GM18951 (cell line): ENCODE results near the gene MTG2.

Source experiments
- POLR2A ChIP-seq: IDR thresholded peaks from 4 replicates; pipeline ENCODE4 v1.6.1; 2011; ENCODE audit warnings: mild to moderate bottlenecking; ENCODE audit not compliant: insufficient read length, insufficient read depth; ENCODE audit errors: extremely low read depth
- in situ Hi-C: fragments of 300-500 bp; cut with MboI; formaldehyde crosslinking; loops from one replicate; pipeline ENCODE4 v1.12.0; 2022; ENCODE audit warnings: low sequenced_read_pairs, mixed read lengths, inconsistent platforms; ENCODE audit not compliant: unreplicated experiment

The MTG2 gene

GRCh38 chr20:62201173-62202082 is 18.6 kb downstream of the MTG2 start:
- TF ChIP-seq POLR2A, result no peak
- in situ Hi-C loops, result no loop called here

- TF ChIP-seq POLR2A, result no peak
- in situ Hi-C loops, result no loop called here
Observed at GRCh38 chr20:62202083-62202395, 19.2 kb downstream of the MTG2 start.

GRCh38 chr20:62202676-62203377 is 20.0 kb downstream of the MTG2 start:
- TF ChIP-seq POLR2A, result no peak
- in situ Hi-C loops, result no loop called here

DNA sequence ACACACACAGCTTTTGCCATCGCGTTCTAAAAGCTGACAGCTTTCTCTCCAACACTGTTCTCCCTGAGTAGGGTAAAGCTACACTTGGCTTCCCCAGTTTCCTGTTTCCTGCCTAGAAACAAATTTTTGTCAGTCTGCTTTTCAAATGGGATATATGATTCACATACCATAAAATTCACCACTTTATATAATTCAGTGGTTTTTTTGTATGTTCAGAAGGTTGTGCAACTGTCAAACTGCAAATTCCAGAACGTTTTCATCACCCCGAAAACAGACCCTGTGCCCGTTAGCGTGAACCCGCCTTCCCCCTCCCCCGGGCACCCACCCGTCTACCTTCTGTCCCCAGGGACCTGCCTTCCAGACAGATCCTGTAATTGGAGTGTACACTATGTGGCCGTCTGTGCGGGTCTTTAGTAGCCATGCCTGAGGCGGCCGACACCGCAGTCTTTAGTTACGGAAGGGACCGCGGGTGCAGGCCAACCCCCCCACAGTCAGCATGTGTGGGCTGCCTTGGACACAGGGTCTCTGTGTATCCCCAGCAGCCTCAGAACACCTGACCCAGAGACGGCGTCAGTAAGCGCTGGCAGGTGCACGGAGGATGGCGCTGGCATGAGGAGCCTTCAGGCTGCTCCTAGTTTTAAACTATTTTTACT is 20.7 kb downstream of the MTG2 start:
- in situ Hi-C loops, result no loop called here
- TF ChIP-seq POLR2A, result no peak

DNA sequence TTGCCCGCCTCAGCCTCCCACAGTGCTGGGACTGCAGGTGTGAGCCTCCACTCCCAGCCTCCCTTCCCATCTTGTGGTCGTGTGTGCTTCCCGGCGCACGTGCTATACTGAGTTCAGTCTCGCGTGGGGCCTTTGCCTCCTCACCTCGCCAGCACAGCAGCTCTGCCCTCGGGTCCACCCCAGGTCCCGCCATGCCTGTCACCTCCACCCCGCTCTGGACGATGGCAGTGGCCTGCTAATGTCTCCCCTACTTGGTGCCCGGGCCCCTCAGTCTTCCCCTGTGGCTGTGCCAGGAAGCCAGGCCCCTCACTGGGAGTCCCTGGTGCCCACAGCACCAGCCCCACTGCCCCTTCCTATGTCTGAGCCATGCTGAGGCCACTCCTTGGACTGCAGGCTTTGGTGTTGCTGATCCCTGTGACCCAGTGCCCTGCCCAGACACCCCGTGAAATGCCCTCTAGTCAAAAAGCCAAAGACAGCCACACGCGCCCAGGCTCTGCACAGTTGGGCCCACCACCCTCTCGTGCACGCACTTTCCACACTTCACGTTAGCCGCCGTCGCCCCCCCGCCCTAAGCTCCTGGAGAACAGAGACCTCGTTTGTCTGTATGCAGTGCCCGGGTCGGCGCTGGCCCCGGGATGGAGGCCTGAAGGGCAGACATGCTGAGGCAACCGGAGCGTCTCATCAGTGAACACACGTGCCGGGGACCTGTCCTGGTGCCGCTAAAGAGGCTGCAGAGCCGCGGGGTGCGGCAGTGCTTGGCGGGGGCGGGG is 23.0 kb downstream of the MTG2 start:
- in situ Hi-C loops, result no loop called here
- no peak for TF ChIP-seq POLR2A

DNA sequence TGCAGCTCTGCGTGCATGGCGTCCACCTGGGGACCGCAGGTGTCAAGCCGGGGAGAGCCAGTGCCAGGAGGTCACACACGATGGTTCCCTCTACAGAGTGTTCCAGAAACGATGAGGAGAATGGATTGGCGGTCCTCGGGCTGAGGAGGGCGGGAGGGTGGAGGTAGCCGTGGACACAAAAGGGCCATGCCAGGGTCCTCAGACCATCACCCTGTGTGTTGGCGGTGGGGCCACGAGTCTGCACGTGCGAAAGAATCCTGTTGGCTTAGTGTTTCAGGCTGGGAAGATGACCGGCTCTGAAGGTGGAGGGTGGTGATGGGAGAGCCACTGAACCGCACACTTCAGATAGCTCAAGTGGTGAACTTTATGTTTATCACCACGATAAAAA is 23.6 kb downstream of the MTG2 start:
- in situ Hi-C loops, result no loop called here
- TF ChIP-seq POLR2A, result no peak

- in situ Hi-C loops, result no loop called here
Observed at GRCh38 chr20:62208061-62208794, 25.4 kb downstream of the MTG2 start.

DNA sequence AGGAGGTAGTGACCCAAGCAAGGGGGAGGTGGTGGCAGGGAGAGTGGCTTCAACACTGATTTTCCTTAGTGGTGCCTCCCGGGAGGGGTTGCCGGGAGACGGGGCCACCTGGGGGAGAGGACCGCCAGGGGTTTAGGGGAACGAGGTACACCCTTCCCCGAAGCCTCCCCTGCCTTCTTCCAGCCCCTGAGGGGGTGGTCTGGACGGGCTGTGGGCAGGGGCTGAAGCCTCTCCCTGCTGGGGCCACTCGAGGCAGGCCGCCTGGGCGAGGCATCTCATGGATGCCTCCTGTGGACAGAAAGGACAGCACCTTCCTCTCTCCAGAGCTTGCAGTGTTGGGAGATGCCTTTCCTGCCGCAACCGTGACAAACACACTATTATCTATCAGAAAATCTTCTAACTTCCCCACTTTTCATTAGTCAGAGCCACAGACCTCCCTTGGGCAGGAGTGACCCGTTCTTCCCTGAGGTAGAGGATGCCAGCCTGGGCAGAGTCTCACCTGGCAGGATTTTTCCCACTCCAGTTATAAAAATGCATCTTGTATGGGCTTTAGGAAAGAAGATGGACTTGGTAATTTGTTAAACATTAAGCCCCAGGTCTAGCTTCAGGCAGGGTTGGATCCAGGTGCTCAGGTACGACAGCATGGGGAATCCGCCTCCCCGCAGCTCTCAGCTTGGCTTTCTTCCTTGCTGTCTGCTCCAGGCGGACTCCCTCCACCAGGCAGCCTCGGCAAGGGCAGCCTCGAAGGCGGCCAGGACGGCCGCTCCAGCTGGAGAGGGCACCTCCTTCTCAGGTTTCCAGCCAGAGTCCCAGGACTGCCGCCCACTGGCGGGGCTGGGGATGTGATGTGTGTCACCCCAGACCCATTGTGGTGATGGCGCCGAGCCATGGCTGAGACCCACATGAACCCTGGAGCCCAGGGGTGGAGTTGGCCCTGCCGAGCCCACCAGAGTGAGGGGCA is 26.2 kb downstream of the MTG2 start:
- in situ Hi-C loops, result no loop called here
- no peak for TF ChIP-seq POLR2A

More at GRCh38 chr20:62208061-62208794, 25.4 kb downstream of the MTG2 start:
- TF ChIP-seq POLR2A, result no peak

GRCh38 chr20:62209850-62210495 is 27.1 kb downstream of the MTG2 start:
- no peak for TF ChIP-seq POLR2A
- in situ Hi-C loops, result no loop called here

- TF ChIP-seq POLR2A, result no peak
- in situ Hi-C loops, result no loop called here
Observed at GRCh38 chr20:62210496-62210855, 27.6 kb downstream of the MTG2 start.

- in situ Hi-C loops, result no loop called here
- no peak for TF ChIP-seq POLR2A
Observed at GRCh38 chr20:62211216-62211615, 28.4 kb downstream of the MTG2 start.
